Measurements from ENCODE around the gene PUS10.

DNA sequence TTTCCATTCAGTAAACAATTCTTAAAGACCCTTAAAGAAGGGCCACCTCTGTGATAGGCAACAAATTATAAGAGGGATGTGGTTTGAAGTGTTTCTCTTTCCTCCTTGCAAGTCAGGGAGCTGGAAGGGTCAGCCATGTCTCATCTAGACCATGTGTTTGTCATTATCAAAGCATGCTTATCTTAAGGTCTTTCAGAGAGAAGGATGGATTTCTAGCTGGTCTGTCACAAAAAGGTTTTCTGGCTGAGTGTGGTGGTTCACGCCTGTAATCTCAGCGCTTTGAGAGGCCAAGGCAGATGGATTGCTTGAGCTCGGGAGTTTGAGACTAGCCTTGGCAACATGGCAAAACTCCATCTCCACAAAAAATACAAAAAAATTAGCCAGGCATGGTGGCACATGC, 59.7 kb downstream of the PUS10 start:
- TF ChIP-seq, protein P1, sequence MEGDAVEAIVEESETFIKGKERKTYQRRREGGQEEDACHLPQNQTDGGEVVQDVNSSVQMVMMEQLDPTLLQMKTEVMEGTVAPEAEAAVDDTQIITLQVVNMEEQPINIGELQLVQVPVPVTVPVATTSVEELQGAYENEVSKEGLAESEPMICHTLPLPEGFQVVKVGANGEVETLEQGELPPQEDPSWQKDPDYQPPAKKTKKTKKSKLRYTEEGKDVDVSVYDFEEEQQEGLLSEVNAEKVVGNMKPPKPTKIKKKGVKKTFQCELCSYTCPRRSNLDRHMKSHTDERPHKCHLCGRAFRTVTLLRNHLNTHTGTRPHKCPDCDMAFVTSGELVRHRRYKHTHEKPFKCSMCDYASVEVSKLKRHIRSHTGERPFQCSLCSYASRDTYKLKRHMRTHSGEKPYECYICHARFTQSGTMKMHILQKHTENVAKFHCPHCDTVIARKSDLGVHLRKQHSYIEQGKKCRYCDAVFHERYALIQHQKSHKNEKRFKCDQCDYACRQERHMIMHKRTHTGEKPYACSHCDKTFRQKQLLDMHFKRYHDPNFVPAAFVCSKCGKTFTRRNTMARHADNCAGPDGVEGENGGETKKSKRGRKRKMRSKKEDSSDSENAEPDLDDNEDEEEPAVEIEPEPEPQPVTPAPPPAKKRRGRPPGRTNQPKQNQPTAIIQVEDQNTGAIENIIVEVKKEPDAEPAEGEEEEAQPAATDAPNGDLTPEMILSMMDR (IDR thresholded peaks at IDR 0.05), result no peak
- TF ChIP-seq POLR2A (IDR thresholded peaks at IDR 0.05), result no peak
